GM21737 (cell line): Measurements from ENCODE around the gene PTPN20.

Experiments used
- ATAC-seq: cut with Tn5 transposase; IDR thresholded peaks from one replicate; pipeline ENCODE4 v1.9.1; 2021; ENCODE audit warnings: mild to moderate bottlenecking, moderate library complexity; ENCODE audit not compliant: unreplicated experiment

The PTPN20 gene

DNA sequence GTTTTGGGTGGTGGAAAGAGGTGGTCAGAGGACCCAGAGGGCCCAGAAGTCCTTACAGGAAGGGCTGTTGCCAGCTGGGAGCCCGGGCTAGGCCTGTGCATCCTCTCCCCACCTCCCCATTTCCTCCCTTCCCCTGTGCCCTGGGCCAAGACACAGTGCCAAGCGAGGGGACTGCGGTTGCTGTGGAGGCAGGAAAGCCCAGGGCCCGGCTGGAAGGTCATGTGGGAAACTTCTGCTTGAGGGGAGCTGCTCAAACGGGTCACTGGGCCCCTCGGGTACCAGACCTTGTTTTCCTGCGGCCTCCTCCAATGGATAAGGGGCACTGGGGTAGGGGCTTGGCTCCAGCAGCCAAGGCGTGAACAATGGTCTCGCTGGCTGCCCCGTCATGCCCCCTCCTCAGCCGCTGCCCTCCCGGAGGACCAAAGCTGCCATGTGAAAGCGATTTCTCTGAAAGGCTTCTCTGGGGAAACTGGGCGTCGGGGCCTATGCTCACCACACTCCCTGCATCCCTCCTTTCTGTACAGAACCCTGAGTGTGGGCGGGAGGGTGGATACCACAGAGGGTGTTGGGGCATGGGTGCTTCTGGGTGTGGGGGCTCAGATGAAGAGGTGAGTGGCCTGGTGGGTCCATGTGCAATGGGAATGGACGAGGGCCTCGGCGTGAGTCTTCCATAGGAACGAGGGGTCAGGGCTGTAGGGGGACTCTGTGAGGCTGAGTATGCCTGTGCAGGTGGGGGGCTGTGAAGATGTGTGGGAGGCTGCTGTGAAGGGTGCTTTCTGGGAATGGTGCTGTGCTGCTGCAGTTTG lies 135.3 kb downstream of the PTPN20 start:
- no peak for ATAC-seq

DNA sequence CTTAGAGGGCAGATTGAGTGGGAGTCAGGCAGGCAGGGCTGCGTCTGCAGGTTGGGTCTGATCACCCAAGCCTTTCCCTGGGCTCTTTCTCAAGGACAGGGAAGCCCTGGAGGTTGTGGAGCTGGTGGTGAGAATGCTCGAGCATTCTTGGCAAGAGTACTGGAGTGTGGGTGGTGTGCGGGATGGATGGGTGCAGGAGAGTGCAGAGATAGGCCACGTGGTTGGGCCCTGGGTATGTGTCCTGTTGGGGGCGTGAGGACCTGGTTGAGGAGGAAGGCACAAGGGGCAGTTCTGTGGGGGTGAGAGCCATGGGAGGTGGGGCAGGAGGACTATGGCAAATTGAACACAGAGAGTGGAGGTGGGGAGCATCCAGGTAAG lies 135.9 kb downstream of the PTPN20 start:
- ATAC-seq, result no peak

DNA sequence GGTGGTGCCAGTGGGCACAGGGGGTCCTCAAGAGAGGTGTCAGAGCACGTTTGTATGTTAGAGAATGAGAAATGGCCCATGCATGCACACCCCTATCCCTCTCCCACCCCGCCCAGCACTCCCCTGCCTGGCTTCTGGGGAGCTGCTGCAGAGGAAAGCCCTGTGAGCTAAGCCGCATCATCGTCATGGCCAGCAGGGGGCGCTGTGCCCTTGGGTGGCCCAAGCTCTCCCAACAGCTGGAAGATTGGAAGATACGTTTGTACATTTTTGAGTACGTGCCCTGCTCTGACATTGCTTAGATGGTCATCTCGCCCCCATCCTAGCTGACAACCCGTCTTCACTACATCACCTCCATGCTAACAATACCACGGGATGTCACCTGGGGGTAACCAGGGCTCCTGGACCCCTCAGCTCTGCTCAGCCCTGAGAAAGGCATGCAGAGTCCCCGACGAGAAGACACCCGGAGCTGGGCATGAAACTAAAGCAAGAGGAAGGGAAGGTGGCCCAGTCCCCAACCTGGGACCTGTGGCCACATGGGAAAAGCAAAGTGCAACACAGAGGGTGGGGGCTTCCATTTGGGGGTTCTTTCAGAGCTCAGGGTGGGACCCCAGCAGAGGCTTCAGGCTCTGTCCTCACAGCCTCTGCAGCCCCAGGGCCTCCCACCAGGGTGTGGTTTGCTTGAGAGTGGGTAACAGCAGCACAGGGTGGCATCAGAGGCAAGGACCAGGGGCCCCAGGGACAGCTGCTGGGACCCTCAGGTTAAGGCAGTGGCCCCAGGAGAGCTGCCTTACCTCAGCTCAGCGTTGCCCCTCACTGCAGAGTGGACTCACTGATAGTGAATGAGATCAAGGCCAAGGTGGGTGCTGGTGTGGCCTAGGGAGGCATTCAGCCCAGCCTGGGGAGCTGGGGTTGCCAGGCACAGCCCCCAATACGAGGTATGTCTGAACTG lies 136.6 kb downstream of the PTPN20 start:
- no peak for ATAC-seq

DNA sequence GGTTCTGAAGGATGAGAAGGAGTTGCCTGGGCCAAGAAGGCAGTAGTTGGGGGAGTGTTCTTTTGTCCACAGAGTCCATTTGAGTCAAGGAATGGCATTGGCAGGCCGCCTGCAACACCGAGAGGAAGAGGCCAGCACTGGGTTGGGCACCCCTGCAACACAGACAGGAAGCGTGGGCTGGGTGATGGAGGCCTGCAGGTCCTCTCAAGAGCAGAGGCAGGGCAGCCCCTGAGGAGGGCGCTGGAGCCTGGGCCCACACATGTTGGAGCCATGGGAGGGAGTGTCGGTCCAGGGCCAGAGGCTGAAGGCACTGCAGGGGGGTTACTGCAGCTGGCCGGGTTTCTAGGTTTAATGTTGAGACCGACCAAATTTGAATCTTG lies 137.3 kb downstream of the PTPN20 start:
- ATAC-seq, result no peak

DNA sequence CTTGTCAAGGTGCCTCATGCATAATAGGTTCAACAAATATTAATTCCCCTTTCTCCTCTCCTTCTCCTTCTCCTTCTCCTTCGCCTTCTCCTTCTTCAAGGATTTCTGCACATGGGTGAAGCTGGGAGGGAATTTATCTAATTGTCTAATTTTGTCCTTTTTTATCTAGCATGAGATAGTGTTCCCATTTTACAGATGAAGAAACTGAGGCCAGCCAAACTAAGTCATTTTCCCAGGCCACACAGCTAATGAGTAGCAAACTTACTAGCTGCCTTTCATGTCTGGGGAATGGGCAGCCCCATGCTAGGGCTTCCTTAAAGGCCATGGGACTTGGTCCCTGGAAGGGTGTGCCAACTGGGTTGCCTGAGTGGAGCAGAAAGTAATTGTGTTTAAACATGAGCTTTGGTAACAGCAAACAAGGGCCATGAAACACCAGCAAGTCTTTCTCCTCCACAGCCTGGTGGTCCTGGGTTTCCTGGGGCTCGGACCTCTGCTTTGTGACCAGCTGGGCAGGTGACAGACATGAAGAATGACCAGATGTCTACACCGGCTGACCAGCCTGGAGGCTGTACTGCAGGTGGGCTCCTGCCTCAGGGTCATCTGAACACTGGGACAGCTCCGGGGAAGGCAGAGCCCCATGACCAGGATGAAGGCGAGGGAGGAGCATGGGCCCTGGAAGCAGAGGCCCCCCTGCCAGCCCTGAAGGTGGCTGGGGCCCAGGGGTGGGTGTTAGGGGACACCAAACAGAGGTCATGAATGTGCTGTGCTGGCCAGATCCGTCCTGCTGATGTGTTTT lies 138.0 kb downstream of the PTPN20 start:
- no peak for ATAC-seq

DNA sequence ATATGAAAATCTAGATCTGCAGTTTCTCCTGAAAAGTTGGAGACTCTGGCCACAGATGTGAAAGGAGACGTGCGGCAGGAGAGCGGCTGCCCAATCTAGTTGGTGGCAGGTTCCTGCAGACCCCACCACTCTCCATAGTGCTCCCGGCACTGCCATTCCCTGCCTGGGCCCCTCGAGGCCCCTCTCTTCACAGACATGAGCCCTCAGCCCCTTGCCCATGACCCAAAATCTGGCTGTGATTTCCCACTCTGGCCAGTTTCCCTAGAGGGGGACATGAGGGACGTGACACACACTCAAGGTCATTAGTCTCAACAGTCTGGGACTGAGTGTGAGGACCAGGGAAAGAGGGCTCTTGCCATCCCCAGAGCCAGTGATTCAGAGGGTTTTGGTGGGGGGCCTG lies 138.7 kb downstream of the PTPN20 start:
- no peak for ATAC-seq

DNA sequence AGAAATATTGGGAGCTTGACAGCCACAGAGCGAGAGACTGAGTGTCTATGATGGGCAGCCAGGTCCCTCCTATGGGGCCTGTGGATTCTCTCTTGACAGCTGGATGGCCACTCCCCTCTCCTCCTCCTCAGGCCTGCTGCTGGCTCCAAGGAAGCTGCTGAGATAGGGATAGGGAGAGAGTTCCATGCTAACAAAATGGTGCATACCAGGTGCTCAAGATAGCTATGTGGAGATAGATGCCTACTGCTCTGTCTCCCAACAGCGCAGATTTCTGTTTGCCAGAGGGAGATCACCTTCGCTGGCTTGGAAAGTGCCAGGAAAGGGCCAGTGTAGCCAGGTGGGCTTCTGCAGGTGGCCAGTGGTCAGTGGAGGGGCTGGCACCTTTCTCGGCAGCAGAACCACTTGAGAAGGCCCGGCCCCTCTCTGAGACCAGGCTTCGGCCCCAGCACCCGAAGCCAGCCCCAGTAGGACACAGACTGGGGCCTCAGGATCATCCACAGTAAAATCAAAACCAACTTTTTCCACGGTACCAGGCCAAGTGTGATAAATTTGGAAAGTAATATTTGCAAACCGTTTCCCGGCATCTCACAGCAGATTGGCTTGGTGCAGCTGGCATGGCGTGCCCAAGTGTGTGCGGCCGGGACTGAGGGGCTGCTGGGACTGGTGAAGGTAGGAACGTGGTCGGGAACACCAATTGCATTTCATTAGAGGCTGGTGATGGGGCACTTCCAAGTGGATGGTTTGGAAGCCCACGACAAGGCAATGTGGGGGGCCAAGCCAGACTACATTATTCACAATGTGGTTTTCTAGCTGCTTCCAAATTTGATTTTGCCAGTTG lies 139.6 kb downstream of the PTPN20 start:
- no peak for ATAC-seq

DNA sequence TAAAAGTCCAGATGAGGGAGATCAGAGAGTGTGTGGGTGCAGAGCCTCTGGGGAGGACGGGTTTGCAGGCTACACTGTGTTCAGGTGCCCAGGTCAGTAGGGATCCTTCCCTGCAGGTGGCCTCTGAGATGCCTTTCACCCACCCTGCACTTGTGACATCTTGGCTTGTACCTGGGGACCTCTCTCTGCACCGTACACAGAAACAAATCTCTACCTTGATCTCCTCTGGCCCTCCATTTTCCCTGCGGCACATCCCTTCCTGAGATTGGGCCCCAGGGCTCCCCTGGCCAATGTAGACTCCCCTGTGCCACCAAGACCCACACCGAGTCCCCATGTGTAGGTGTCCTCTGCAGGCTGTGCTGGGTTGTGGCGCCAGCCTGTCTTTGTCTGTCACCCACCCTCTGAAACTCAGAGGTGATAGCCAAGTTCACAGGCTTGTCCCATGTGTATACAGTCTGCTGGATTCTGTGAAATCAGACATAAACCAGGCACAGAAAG lies 140.6 kb downstream of the PTPN20 start:
- ATAC-seq, result no peak
